IgD-negative memory B cell (primary cell): ENCODE results near the gene PRKN. TPM values are rescaled to one million over a fixed set of nuclear protein-coding genes. Genes with fewer than 3 reads are reported as not detected.

ENCODE experiments used
- H3K27ac Mint-ChIP-seq, 3 donors: one replicate each; pipeline ENCODE4 v1.8.0; 2020 to 2022; ENCODE audit warnings: mild to moderate bottlenecking in 3 of 3, mixed read lengths in 3 of 3, moderate library complexity in 1 of 3
- H3K27me3 Mint-ChIP-seq: one replicate; pipeline ENCODE4 v1.8.0; 2021; ENCODE audit warnings: mixed read lengths
- H3K36me3 Mint-ChIP-seq: one replicate; pipeline ENCODE4 v1.8.0; 2020; ENCODE audit warnings: mild to moderate bottlenecking, mixed read lengths
- H3K4me1 Mint-ChIP-seq, 3 donors: one replicate each; pipeline ENCODE4 v1.8.0; 2020 to 2022; ENCODE audit warnings: mixed read lengths in 3 of 3, mild to moderate bottlenecking in 1 of 3
- H3K4me3 Mint-ChIP-seq, 4 donors: one replicate each; pipeline ENCODE4 v1.8.0; 2020 to 2022; ENCODE audit warnings: mild to moderate bottlenecking in 4 of 4, mixed read lengths in 4 of 4, moderate library complexity in 3 of 4
- H3K9me3 Mint-ChIP-seq, 3 donors: one replicate each; pipeline ENCODE4 v1.8.0; 2020 to 2021; ENCODE audit warnings: mixed read lengths in 3 of 3, mild to moderate bottlenecking in 1 of 3
- polyA plus RNA-seq: library from polyadenylated mRNA; unstranded; fragments of 300-500 nt; fragmentation: Illumina TruSeq; gene quantifications from one replicate; pipeline ENCODE4 v1.2.3, GENCODE V29; 2021

The PRKN gene
- polyA plus RNA-seq, 1 donor from 2014 or later = 0.55 TPM

DNA sequence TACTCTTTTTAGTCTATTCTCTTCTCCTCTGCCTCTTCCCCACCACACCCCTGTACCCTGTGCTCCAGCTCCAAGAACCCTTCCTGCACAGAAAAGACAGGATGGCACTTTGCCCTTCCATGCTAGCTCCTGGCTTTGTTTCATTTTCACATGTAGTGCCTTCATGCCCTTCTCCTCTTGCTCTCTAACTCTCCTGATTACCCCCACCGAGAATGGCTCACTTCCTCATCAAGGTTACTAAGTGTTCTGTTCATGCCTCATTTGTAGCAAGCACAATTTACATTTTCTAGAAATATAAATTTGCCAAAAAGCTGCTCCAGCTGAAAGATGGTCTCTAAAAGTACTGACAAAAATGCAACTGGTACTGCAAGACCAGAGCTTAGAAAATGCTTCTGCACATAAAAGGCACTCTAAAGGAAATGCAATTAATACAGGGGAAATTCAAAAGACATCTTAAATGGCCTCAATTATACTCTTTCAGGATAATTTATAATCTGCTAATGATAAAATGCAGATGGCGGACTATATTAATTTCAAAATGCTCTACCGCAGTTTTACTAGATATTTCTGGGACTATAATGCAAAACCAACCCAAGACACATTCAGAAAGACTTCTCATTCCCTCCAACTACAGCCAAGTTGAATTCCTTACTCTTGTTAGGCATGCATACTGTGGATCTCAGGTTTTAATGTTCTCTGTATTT lies 570.2 kb downstream of the PRKN start:
- Mint-ChIP-seq H3K4me3 (peak overlapping the region in 3 of 4 donors; percentile 14 to 50 (median 22)), H3K27ac (peak overlapping the region in 1 of 3 donors; percentile 46), H3K27me3 (no peaks in the 10 kb centered on the region), H3K36me3 (peaks cover 6% of the 10 kb centered on the region), H3K4me1 (peaks cover 7 to 9% (median 9%) of the 10 kb centered on the region in 3 donors), H3K9me3 (no peaks in the 10 kb centered on the region)

DNA sequence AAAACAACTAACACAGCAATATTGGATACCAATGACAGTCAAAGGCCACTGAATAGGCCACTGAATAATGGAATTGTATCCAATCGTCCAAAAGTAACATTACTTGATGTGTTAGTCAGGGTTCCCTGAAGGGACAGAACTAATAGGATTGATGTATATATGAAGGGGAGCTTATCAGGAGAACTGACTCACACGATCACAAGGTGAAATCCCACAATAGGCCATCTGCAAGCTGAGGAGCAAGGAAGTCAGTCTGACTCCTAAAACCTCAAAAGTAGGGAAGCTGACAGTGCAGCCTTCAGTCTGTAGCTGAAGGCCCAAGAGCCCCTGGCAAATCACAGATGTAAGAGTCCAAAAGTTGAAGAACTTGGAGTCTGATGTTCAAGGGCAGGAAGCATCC lies 571.4 kb downstream of the PRKN start:
- H3K4me3 Mint-ChIP-seq = no peak overlapping the region
- peaks cover 0 to 2% (median 0%) of the 10 kb centered on the region in 3 donors for H3K9me3 Mint-ChIP-seq
- peaks cover 7 to 9% (median 9%) of the 10 kb centered on the region in 3 donors for H3K4me1 Mint-ChIP-seq
- peaks cover 6% of the 10 kb centered on the region for H3K36me3 Mint-ChIP-seq
- H3K27me3 Mint-ChIP-seq = no peaks in the 10 kb centered on the region
- H3K27ac Mint-ChIP-seq = no peak overlapping the region

DNA sequence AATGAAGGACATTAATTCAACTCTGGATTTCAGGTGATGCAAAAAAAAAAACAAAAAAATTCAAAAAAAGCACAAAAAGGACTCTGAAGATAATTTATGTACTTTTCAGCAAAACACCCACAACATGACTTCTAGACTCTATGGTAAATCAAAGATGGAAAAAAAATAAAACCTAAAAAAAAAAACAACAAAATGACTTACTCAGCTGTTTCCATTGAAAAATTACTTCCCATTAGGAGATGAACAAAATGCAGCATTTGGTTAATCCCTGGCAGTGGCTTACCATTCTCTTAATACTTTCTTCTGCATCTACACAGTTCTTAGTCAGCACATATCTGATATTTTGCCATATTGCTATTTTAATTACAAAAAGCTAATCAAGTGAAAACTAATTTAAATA lies 572.6 kb downstream of the PRKN start:
- Mint-ChIP-seq H3K27ac (no peak overlapping the region), H3K4me1 (peaks cover 7 to 9% (median 9%) of the 10 kb centered on the region in 3 donors), H3K27me3 (no peaks in the 10 kb centered on the region), H3K9me3 (peaks cover 0 to 2% (median 0%) of the 10 kb centered on the region in 3 donors), H3K36me3 (peaks cover 6% of the 10 kb centered on the region), H3K4me3 (no peak overlapping the region)

DNA sequence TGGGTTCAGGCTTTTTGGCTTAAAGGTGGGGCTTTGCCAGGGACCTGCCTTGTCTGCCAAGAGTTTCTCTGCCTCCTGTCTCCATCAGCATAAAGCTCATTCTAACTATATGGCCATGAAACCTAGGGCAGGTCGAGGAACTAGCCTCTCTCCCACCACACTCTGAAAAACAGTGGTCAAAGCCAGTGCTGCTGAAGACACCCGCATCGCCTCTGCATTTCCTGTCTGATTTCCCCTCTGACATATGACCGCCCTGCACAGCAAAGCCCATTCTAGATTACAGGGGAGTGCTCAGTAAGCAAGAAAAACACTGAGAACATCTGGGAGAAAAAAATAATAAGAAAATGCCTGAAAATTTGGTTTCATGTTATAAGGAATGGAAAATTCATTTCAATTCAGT lies 573.6 kb downstream of the PRKN start:
- Mint-ChIP-seq H3K36me3 (peaks cover 6% of the 10 kb centered on the region), H3K27me3 (no peaks in the 10 kb centered on the region)

DNA sequence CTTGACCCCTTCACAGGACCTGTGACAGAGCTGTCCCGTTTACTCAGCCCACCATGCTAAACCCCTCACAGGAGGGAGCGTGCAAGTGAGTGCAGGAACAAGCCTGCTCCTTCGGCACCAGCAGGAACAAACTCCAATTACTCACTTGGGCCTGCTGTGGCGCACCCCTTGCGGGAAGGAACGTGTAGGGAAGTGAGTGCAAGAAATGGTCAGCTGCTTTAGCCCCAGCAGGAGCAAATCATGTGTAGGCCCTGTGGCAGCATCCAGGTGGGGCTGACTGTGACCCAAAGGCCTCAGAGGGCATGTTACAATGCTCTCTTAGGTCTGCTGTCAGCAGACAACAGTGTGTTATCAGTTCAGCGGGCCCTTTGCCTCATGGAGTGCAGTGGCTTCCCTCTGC lies 574.4 kb downstream of the PRKN start:
- Mint-ChIP-seq H3K9me3 (peaks cover 0 to 2% (median 2%) of the 10 kb centered on the region in 3 donors), H3K4me1 (peaks cover 7 to 9% (median 9%) of the 10 kb centered on the region in 3 donors), H3K4me3 (no peak overlapping the region)

More for the DNA sequence above, 573.6 kb downstream of the PRKN start:
- peaks cover 7 to 9% (median 9%) of the 10 kb centered on the region in 3 donors for H3K4me1 Mint-ChIP-seq
- H3K9me3 Mint-ChIP-seq = peaks cover 0 to 2% (median 2%) of the 10 kb centered on the region in 3 donors
- H3K27ac Mint-ChIP-seq = no peak overlapping the region
- H3K4me3 Mint-ChIP-seq = no peak overlapping the region

DNA sequence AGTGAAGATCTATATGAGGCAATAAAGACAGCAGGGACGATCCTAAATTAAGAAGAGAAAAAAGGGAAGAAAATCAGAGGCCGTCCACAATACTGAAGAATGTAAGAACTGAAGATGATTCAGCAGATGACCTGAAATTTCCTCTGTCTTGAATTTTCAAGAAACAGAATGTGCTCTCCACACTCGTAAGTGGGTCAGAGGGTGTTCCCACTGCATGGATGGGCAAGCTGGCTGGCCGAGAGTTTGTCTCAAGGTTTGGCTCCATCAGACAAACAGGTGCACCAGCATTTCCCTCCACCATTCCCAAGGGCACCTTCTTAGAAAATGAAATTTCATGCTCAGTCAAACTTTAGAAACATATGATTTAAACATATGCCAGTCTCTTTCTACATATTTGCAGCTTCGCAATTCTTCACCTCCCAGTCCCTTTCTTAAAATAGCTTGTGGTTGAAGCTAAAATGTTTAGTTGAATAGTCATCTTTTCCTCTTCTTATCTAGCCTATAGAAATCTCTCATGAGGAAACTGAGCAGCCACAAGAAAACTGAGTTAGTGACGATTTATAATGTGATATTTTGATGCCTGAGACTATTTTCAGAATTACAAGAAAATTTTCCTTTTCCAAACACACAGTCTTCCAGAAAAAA lies 576.4 kb downstream of the PRKN start:
- Mint-ChIP-seq H3K36me3 (peaks cover 2% of the 10 kb centered on the region), H3K27me3 (no peaks in the 10 kb centered on the region), H3K9me3 (peaks cover 0 to 3% (median 2%) of the 10 kb centered on the region in 3 donors), H3K4me3 (no peak overlapping the region), H3K27ac (no peak overlapping the region), H3K4me1 (peaks cover 0 to 3% (median 3%) of the 10 kb centered on the region in 3 donors)

More for the DNA sequence above, 574.4 kb downstream of the PRKN start:
- no peaks in the 10 kb centered on the region for H3K27me3 Mint-ChIP-seq
- peaks cover 3% of the 10 kb centered on the region for H3K36me3 Mint-ChIP-seq
- no peak overlapping the region for H3K27ac Mint-ChIP-seq

DNA sequence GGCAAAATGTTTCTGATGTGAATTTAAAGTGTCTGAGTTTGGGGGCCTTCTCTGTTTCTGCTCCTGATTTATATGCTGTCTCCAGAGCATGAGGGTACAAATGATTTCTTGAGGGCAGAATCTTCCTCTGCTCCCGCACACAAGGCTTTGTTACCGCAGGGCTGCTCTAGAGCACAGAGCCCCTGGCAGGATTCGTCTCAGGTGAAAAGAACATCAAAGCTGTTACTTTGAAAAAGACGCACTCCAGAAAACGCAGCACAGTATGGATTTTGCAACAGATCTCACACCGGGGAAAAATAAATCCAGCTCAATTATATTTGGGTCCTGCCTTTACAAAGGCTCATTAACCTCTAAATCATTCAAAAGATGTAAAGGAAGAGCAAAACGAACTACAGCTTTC lies 577.3 kb downstream of the PRKN start:
- Mint-ChIP-seq H3K4me3 (no peak overlapping the region), H3K4me1 (peaks cover 0 to under 1% (median 0%) of the 10 kb centered on the region in 3 donors), H3K9me3 (peaks cover 0 to 3% (median 2%) of the 10 kb centered on the region in 3 donors), H3K36me3 (peaks cover 2% of the 10 kb centered on the region), H3K27ac (no peak overlapping the region), H3K27me3 (no peaks in the 10 kb centered on the region)

DNA sequence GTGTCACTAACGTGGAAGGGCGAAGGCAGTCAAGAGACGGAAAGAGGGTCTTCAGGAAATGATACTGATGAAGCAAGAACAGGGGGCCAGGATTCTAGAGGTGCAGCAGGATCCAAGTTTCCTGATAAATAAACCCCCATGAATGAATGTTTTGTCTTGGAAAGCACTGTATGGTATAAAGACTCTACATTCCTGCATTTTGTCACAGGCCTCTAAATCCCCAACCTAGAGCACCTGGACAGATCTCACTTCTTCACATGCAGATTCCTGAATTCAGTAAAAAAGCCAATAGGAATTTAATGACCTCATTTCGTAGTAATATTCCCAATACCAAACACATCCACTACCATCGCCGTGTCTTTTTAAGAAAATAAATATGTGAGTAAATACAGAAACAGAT lies 577.8 kb downstream of the PRKN start:
- Mint-ChIP-seq H3K27me3 (no peaks in the 10 kb centered on the region), H3K4me1 (no peaks in the 10 kb centered on the region), H3K27ac (no peak overlapping the region), H3K4me3 (no peak overlapping the region), H3K36me3 (peaks cover 2% of the 10 kb centered on the region), H3K9me3 (peaks cover 0 to 3% (median 2%) of the 10 kb centered on the region in 3 donors)

DNA sequence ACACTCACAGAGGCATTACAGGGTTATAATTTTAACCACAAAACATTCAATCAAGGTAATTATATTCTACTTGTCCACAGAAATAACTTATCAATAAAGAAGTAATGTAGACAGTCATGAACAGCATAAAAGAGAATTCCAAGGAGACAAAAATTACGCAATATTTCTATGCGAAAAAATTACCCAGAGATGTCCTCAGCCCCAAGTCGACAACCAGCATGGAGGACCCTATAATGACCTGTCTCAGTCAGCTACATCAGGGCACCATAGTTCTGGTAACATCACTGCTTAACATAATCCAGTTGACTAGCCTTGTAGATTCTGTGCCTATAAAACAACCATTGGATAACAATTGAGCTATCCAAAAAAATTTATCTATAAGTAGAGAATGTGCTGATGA lies 579.8 kb downstream of the PRKN start:
- Mint-ChIP-seq H3K4me3 (no peak overlapping the region), H3K27me3 (no peaks in the 10 kb centered on the region), H3K4me1 (no peaks in the 10 kb centered on the region), H3K9me3 (peaks cover 0 to 4% (median 2%) of the 10 kb centered on the region in 3 donors), H3K36me3 (no peaks in the 10 kb centered on the region), H3K27ac (no peak overlapping the region)

DNA sequence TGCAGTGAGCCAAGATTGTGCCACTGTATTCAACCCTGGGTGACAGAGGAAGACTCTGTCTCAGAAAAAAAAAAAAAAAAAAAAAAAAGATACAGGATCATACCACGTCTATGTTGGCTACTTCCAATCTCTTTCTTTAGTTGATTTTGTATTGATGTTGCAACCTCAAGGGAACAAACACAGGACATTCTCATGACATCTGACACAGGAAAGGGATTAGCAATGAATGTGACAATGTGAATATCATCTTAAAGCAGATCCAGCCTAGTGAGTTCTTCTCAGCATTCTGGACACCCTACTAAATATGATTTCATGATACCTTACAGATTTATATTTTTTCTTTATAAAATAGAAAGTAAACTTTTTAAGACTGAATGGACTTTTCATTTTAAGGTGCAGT lies 580.3 kb downstream of the PRKN start:
- H3K27me3 Mint-ChIP-seq = no peaks in the 10 kb centered on the region
- H3K4me1 Mint-ChIP-seq = no peaks in the 10 kb centered on the region
- peaks cover 0 to 4% (median 2%) of the 10 kb centered on the region in 3 donors for H3K9me3 Mint-ChIP-seq
- no peak overlapping the region for H3K27ac Mint-ChIP-seq
- H3K36me3 Mint-ChIP-seq = no peaks in the 10 kb centered on the region
- no peak overlapping the region for H3K4me3 Mint-ChIP-seq

DNA sequence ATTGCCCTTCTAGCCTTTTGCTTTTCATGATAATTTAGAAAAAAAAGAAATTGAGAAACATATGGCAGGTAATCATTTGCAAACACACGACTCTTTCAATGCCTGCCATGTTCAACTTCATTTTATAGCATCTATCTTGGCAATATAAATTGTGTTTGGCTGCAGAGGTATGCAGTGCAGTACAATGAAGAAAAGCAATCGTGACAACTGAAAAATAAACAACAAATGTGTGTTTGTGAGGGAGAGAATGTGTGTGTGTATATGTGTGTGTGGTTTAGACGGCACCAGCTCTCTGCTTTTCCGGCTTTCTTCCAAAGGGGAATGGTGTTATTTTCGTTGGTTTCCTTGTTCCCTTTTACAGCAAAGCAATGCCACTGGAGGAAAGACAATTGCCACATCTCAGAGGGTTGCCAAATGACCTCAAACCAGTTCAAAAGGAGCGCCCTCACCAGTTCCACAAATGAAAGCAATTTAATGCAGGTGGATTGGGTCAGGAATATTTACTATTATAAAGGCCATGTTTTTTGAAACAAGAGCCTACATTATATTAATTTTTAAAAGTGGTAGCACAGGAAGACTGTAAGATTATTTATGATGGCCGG lies 587.2 kb downstream of the PRKN start:
- peaks cover 3% of the 10 kb centered on the region for H3K36me3 Mint-ChIP-seq
- H3K27ac Mint-ChIP-seq = no peak overlapping the region
- H3K4me1 Mint-ChIP-seq = no peaks in the 10 kb centered on the region
- peaks cover 2 to 10% (median 8%) of the 10 kb centered on the region in 3 donors for H3K9me3 Mint-ChIP-seq
- no peak overlapping the region for H3K4me3 Mint-ChIP-seq
- no peaks in the 10 kb centered on the region for H3K27me3 Mint-ChIP-seq

DNA sequence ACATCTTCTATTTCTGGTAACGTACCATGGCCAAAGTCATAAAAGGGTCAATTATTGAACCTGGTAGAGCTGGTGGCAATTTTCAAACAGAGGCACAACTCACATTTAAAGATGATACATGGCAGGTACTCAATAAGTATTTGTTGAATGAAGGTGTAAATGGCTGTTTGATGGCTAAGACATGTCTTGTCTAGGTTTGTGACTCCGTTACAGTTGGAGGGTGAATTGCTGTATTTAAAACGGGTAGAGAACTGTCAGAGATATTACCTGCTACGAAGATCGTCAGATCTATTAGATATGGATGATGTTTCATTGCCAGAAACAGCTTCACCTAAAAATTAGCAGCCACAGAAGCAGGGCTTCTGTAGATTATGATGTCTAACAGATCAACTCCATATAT lies 601.9 kb downstream of the PRKN start:
- Mint-ChIP-seq H3K27me3 (no peaks in the 10 kb centered on the region), H3K27ac (no peak overlapping the region), H3K9me3 (peaks cover 2 to 5% (median 4%) of the 10 kb centered on the region in 3 donors), H3K4me1 (peaks cover 0 to 1% (median 0%) of the 10 kb centered on the region in 3 donors), H3K36me3 (peaks cover 6% of the 10 kb centered on the region), H3K4me3 (no peak overlapping the region)

DNA sequence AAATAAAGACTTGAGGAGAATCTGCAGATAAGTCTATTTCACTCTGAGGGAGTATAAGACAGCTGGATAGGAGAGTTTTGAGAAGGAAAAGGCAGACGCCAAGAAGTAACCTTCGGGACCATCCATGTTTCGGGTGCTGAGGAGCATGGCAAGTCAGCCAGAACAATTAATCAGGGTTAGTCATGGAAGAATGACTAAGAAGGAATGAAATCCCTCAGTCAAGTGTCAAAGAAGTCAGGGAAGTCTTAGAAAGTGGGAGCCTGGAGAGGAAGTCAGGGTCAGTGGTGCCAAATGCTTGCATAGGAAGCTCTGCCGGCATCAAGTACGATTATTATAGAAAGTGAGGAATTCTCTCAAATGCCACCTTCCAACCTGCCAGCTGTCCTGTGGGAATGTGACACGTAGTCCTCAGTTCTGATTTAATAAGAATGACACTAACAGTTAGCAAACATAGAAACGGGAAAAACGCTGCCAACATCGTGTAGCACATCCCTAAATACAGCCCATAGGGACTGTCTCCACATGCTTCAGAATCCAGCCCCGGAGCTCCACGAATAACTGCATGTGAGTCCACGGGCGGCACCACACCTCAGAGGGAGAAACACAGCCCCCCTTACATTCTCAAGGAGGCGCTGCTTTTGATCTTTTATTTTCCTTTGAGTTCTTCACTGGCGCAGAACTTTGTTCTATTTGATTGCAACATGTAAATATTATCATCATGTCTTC lies 602.7 kb downstream of the PRKN start:
- Mint-ChIP-seq H3K27ac (no peak overlapping the region), H3K27me3 (no peaks in the 10 kb centered on the region), H3K36me3 (peaks cover 6% of the 10 kb centered on the region), H3K9me3 (peaks cover 2 to 5% (median 4%) of the 10 kb centered on the region in 3 donors), H3K4me1 (peaks cover 0 to 1% (median 0%) of the 10 kb centered on the region in 3 donors), H3K4me3 (peak overlapping the region in 1 of 4 donors; percentile 19)

DNA sequence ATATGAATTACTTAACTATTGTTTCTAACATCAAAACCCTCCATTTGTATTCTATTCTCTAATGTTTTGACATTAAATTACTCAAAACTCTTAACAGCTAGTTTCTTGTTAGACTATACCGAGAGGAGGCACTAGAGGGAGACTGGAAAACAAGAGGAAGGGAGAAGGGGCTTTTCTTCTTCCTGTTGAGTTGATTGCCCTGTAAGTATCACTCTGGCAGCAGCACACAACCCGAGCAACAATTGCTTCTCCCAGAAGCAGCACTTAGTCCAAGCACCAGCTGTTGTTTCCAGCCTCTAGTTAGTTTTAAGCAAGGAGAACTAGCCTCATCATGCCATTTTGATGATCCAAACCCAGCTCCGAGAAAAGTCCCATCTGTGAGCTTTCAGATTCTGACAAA lies 603.8 kb downstream of the PRKN start:
- Mint-ChIP-seq H3K4me3 (no peak overlapping the region), H3K27ac (no peak overlapping the region), H3K27me3 (no peaks in the 10 kb centered on the region), H3K9me3 (peaks cover 4 to 5% (median 4%) of the 10 kb centered on the region in 3 donors), H3K4me1 (peaks cover 0 to 1% (median 0%) of the 10 kb centered on the region in 3 donors), H3K36me3 (peaks cover 6% of the 10 kb centered on the region)

DNA sequence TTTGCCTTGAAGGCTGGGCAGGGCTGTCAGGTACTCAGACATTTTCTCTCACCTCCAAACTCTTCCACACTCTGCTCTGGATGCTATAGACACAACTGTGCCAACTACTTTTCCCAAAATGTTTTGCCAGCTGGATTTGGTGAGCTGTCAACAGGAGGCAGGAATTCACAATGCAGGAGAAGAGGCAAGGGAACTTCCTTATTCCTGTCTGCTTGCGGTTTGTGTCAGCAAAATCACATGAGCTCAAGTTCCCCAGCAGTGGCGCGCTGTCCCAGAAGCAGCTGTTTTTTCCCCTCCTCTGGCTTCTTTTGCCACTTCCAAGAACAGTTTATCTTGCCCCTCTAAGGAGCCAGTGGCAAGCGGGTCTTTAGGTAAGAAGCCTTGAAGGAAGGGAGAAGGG lies 608.2 kb downstream of the PRKN start:
- no peak overlapping the region for H3K27ac Mint-ChIP-seq
- no peaks in the 10 kb centered on the region for H3K27me3 Mint-ChIP-seq
- no peak overlapping the region for H3K4me3 Mint-ChIP-seq
- peaks cover 0 to 7% (median 0%) of the 10 kb centered on the region in 3 donors for H3K9me3 Mint-ChIP-seq
- peaks cover 0 to 1% (median 0%) of the 10 kb centered on the region in 3 donors for H3K4me1 Mint-ChIP-seq
- peaks cover 3% of the 10 kb centered on the region for H3K36me3 Mint-ChIP-seq
